ENCODE data around the gene CYP26A1.

The CYP26A1 gene, protein sequence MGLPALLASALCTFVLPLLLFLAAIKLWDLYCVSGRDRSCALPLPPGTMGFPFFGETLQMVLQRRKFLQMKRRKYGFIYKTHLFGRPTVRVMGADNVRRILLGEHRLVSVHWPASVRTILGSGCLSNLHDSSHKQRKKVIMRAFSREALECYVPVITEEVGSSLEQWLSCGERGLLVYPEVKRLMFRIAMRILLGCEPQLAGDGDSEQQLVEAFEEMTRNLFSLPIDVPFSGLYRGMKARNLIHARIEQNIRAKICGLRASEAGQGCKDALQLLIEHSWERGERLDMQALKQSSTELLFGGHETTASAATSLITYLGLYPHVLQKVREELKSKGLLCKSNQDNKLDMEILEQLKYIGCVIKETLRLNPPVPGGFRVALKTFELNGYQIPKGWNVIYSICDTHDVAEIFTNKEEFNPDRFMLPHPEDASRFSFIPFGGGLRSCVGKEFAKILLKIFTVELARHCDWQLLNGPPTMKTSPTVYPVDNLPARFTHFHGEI

DNA sequence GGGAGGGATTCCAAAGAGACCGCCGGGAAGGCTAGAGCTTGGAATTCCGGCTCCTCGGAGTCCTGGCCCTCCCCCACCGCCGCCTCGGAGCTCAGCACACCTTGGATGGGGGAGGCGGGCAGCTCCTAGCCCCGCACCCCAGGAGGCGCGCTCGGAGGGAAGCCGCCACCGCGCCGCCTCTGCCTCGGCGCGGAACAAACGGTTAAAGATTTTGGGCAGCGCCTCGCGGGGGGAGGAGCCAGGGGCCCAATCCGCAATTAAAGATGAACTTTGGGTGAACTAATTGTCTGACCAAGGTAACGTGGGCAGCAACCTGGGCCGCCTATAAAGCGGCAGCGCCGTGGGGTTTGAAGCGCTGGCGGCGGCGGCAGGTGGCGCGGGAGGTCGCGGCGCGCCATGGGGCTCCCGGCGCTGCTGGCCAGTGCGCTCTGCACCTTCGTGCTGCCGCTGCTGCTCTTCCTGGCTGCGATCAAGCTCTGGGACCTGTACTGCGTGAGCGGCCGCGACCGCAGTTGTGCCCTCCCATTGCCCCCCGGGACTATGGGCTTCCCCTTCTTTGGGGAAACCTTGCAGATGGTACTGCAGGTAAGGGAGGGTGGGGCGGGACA, at the start of gene CYP26A1:
TSS of gene CYP26A1 (plus strand) at position 355 of the 608 bp plus-strand sequence. CDS start at position 397, 42 bp downstream.
- DNase-seq (ENCODE audit: low read depth, low spot score): no peak

DNA sequence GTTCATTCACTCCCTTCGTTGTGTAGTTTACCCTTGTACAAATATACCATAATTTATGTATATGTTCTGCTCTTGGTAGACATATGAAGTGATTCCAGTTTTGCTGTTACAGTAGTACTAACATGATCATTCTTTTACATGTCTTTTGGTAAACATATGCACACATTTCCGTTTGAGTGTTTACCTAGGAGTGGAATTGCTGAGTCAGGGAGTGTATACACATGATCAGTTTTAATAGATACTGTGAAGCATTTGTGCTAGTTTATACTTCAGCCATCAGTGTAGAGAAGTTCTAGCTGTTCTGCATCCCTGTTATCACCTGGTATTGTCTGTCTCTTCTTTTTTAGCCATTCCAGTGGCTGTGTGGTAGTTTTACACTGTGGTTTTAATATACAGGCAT, 47.6 kb upstream of the CYP26A1 start:
- DNase-seq (ENCODE audit: low read depth, low spot score): no peak

DNA sequence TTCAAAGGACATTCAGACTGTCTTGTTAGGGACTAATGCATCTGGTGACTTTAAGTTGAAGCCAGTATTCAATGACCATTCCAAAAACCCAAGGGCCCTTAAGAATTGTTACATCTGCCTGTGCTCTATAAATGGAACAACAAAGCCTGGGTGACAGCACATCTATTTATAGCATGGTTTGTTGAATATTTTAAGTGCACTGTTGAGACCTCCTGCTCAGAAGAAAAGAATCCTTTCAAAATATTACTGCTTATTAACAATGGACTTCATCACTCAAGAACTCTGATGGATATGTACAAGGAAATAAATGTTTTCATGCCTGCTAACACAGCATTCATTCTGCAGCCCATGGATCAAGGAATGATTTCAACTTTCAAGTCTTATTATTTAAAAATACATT, 46.2 kb upstream of the CYP26A1 start:
- no peak for DNase-seq (ENCODE audit: low read depth, low spot score)

DNA sequence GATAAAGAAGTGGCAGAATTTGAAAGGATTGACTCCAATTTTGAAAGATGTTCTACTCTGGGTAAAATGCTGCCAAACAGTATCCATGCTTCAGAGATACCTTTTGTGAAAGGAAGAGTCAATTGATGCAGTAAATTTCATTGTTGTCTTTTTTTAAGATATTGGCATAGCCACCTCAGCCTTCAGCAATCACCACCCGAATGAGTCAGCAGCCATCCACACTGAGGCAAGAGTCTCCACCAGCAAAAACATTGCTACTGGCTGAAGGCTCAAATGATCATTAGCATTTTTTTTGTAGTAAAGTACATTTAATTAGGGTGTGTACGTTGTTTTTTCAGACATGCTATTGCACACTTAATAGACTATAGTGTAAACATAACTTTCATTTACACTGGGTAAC, 44.8 kb upstream of the CYP26A1 start:
- DNase-seq (ENCODE audit: low read depth, low spot score): no peak

DNA sequence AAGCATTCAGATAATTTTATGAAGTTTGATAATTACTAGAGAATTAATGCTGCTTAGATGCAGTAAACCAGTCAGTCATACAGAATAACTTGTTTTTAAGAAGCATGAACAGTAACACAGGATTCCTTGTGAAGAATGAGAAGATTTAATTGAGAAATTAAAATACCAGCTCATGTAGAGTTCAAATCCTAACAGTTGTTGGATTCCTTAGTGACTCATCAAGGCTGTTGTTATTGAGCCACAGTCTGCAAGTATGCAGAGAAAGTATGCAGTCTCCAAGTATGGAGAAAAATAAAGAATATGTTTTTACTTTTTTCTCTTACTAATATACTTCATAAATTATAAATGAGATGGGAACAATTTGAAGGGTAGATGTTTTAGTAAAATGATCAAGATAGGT, 43.3 kb upstream of the CYP26A1 start:
- no peak for DNase-seq (ENCODE audit: low read depth, low spot score)

DNA sequence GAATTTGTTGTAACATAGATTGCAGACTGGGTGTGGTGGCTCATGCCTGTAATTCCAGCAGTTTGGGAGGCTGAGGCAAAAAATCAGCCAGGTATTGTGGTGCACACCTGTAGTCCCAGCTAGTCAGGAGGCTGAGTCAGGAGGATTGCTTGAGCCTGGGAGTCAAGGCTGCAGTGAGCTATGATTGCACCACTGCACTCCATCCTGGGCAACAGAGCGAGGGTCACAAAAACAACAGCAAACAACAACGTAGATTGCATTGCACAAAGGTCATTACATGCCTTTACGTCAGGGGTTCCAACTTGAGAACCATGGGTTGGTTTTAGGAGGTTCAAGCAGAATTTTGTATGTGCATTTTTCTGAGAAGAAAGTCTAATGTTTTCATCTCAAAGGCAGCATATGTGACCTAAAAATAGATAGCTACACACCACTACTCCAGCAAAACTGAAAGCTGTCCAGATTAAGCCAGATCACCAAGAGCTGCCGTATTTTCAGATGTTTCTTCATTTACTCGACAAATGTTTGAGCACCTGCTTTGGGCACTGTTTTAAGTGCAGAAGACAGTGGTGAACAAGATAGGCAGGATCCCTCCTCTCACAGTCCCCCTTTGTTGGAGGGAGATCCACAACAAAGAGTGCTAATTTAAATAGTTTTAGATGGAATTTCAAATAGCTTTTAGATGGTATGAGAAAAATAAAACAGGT, 41.4 kb upstream of the CYP26A1 start:
- DNase-seq (ENCODE audit: low read depth, low spot score): no peak

DNA sequence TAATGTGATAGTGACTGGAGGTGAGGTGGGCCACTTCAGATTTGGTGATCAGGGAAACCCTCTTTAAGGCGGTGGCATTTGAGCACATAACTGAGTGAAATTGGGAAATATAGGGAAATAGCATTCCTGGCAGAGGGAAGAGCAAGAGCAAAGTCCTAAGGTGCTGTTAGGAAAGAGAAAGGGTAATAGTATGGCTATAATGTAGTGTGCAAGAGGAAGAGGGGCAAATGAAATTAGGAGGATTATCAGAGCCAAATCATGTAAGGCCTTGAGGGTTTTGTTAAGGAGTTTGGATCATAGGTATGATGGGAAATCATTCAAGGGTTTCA, 40.9 kb upstream of the CYP26A1 start:
- DNase-seq (ENCODE audit: low read depth, low spot score): no peak

DNA sequence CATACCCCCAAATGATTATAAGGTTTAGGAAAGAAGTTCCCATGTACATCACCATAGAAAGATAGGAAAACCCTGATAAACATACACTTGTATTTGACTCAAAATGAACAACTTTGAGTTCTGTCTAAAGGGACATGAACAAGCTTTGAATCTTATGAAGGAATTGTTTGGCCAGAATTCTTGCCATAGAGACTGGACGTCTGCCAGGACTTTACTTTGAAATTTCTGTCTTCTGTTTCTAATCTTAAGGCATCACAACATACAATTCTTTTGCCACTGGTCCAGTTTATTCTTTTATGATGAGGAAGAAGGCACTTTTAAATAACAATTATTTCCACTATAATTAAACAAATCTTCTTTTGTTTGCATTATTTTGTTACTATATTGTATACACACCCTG, 39.3 kb upstream of the CYP26A1 start:
- DNase-seq (ENCODE audit: low read depth, low spot score): no peak

DNA sequence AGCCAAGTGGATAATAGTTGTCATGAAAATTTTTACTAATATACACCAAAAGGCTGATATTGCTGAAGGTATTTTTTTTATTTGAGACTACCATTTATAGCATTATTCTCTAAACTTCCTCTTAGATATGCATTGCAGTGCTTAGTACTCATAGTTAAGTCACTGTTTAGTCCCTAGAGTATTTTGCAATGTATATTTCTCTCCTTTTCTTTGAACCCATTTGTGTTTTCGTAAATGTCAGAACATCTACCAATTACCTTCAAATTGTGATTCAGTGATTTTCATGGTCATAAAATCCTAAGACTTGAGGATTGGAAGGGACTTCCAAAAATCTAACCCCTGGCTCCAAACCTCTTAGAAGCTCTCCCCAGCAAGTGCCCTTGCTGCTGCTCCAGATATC, 34.6 kb upstream of the CYP26A1 start:
- DNase-seq (ENCODE audit: low read depth, low spot score): no peak

DNA sequence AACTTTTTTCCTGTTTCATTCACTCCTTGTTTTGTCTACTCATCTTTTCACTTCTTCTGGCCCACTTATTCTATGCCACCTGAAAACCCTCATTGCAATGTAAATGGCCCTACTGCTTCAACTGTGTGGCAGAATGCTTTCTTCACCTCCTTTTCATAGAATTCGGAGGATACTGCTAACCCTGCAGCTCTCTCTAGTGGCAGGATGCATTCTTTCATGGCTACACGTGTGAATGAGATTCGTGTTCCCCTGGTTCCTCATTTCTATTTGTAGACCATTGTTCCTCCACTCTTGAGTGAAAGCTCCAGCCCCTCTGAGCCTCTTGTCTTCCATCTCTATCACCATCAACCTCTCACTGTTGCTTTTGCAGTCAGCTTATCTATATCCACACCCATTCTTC, 34.0 kb upstream of the CYP26A1 start:
- no peak for DNase-seq (ENCODE audit: low read depth, low spot score)

DNA sequence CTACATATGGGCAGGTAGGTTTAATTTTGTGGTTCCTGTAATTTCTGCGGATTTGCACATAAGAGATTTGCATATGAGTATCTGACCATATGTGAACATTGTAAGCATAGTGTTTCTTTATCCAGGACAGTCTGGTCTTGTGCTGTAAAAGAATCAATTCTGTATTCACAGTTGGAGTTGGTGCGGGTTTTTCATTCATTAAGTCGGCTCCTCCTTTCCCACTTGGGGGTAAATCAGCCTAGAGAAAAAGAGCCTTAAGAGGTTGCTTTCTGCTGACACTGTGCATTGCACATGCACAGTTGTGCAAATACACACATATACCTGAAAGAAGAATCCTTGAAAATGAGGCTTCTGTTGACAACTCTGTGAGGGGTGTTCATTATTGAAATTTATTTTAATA, 19.2 kb upstream of the CYP26A1 start:
- no peak for DNase-seq (ENCODE audit: low read depth, low spot score)

DNA sequence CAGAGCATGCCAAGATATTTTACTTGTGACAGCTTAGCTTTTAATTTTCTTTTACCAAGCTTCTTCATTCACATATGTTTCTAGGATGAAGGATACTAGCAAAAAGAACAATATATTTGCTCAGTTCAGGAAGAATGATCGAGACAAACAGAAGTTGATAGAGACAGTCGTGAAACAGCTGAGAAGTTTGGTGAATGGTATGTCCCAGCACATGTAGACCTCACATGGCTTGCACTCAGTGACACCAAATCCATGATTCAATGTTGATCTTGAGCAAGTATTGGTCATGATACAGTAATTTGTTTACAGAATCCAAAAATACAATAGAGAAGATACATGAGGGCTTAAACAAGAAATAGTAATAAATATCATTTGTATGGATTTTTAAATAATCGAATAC, 15.6 kb upstream of the CYP26A1 start:
- no peak for DNase-seq (ENCODE audit: low read depth, low spot score)

DNA sequence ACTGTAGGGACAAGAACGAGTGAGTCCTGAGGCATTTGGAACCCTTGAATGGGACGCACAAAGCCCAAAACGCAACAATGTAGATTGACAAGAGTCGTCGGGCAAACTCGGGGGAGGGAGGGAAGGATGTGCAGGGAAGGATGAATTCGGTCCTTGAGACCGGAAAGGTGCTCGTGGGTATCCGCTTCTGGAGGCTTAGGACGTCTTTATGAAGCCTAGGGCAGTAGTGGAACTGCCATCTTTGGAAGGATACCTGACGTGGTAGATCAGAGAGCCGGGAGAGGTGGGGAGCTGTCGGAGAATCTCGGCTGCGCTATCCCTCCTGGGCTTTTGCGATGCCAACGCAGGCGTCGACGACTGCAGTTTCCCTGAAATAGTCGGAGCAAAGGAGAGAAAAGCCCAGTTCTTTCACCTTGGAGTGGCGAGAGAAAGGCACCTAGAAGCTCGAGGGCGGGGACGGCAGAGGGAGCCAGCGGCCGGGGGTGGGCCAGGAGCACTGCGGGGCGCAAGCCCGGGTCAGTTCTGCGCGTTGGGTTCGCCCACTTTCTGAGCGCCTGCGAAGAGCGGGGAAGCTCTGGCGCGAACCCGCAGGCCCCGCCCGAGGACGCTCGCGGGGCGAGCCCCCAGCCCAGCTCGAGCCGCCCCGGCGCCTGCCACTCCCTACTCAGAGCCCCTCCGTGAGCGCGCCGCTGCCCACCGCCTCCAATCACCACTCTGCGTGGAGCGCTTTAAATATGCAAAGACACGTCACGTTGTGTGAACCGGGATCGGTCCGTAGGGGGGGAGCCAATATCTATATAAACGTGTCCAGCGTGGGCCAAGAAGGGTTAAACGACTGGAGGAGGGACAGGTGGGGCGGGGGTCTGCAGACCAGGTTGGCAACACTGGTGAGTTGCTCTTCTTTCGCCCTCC, 13.5 kb upstream of the CYP26A1 start, which contains the start of gene CYP26C1:
TSS of gene CYP26C1 (plus strand) at position 824 of the 912 bp plus-strand sequence. CDS start 466 bp downstream, outside the sequence.
- DNase-seq (ENCODE audit: low read depth, low spot score): no peak

DNA sequence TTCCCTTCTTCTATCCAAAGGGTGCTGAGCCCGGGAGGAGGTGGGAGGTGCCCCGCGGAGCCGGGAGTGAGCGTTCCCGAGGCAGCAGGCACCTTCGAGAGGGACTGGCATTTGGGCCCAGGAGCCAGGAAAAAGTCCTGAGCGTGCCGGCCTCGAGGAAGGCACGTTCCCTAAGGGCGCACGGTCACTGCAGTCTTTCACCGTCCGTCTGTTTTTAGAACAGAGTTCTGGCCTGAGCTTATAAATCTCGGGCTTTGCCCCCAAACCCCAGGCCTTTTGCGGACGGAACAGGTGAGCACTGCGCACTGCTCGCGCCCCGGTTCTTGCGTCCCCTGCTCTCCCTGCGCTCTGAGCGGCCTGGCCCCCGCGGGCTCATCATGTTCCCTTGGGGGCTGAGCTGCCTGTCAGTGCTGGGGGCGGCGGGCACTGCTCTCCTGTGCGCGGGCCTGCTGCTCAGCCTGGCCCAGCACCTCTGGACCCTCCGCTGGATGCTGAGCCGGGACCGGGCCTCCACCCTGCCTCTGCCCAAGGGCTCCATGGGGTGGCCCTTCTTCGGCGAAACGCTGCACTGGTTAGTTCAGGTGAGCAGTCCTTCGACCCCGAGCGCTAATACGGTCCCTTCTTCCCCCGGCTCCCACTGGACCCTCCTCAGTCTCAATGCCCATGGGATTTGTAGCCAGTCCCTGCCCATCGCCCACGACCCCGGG, 12.7 kb upstream of the CYP26A1 start:
- DNase-seq (ENCODE audit: low read depth, low spot score): no peak

DNA sequence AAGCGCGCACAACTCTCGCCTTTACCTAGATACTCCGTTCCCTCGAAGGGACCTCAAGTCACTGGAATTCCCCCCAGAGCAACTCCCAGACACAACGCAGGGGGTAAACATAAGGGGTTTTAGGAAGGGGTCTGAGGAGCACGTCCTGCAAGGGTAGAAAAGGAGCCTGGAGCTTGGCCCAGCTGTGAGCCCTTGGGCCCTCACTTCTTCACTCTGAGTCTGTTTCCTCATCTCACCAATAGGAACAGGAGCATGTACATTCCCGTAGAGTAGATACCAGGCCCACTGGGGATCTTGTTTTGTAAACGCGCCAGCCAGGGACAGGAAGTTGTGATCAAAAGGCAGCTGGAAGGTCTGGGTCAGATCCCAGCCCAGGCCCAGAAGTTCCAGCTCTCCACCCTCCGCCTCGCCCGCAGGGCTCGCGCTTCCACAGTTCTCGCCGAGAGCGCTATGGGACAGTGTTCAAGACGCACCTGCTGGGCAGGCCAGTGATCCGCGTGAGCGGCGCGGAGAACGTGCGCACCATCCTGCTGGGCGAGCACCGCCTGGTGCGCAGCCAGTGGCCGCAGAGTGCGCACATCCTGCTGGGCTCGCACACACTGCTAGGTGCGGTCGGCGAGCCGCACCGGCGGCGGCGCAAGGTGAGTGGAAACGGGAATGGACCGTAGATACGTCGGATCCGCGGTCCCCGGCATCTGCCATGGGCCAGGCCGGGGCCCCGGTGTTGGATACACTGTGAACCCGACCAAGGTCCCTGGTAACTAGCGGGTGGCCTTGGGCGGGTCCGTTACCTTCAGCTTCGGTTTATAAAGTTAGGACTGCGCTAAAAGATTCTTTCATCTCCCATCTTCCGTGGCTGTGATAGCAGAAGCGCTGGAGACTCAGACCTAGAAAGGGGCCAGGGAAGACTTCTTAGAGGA, 11.8 kb upstream of the CYP26A1 start:
- no peak for DNase-seq (ENCODE audit: low read depth, low spot score)

DNA sequence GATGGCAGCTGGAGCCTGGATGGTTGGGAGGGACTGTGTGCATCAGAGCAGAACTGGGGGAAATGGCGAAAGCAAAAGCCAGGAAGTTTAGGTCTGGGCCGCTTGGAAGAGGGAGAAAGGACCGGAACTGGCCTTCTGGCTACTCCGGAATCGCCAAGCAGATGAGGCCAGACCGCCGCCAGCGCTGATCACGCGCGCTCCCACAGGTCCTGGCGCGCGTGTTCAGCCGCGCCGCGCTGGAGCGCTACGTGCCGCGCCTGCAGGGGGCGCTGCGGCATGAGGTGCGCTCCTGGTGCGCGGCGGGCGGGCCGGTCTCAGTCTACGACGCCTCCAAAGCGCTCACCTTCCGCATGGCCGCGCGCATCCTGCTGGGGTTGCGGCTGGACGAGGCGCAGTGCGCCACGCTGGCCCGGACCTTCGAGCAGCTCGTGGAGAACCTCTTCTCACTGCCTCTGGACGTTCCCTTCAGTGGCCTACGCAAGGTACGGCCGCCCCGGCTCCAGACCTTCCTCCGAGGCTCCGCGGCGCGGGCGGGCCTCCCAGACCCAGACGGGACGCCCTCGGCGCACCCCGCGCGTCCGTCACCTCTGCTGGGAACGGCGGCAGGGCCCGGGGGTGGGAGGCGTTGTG, 11.1 kb upstream of the CYP26A1 start:
- no peak for DNase-seq (ENCODE audit: low read depth, low spot score)

DNA sequence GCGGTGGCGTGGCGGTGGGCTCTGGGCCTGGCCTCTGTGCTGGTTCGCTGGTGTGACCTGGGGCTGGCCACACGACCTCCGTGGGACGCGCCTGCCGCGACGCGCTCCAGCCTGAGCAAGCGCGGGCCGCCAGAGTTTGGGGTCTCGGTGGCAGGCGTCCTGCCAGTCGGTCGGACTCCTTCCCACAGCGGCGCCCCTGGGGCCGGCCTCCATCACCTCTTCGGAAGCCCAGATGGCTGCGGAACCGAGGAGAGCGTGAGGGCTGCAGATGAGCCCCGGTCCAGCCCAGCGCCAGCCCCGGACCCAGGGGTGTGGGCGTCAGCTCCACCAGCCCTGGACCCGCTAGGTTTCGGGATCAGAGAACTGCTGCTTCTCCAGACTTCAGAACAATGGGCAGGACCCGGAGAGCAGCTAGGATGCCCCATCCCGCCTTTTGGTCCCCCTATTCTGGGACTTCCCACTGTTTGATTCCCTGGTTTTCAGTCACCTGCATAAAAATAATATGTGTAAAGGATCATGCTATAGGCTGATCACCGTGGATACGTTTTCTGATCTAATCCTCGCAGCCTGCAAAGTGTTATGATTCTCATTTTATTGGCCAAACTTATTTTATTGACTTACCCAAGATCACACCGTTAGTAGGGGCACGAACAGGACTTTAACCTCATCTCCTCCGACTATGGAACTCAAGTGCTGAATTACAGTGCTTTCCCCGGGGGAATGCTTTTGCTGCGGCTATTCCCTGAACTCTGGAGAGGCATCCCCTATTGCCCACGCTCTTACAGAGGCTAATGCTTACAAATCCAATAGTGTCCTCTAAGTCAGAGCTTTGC, 10.3 kb upstream of the CYP26A1 start:
- DNase-seq (ENCODE audit: low read depth, low spot score): no peak

DNA sequence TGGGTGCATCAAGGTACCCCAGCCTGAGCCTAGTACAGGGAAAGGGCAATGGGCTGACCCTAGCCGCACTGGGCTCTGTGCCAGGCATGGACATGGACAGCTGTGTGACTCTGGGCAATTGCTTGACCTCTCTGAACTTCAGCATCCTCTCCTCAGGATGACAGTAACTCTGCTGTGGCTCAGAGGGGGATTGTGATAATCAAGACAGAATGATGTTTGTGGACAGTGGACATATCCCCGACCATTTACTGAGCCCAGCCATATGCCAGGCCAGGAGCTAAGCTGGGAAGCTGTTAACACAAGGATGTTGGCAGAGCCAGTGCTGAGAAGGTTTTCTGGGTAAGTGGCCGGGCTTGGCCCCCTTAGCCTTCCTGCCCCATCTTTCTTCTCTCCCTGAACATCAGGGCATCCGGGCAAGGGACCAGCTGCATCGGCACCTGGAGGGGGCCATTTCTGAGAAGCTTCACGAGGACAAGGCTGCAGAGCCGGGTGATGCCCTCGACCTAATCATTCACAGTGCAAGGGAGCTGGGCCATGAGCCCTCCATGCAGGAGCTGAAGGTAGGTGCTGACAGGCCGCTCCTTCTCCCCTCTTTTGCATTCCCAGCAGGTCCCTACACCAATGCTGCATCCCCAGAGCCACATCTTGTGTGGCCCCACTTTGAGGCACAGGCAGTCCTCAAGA, 9.6 kb upstream of the CYP26A1 start:
- no peak for DNase-seq (ENCODE audit: low read depth, low spot score)

Data from smooth muscle cell of the brain vasculature (primary cell).